Ovary (tissue), 9 donors: Measurements from ENCODE around the gene NEURL1B. TPM values are rescaled to one million over a fixed set of nuclear protein-coding genes. Genes with fewer than 3 reads are reported as not detected.

Experiments used
- DNase-seq, 5 donors: peaks; one replicate each; pipeline ENCODE4 v3.0.0-alpha.2; 2019 to 2020
- H3K27ac ChIP-seq, 2 donors: fragments of 200-600 bp; one replicate each; pipeline versions ENCODE4 v1.5.1 to v1.8.0; 2019 to 2022
- H3K27me3 ChIP-seq: fragments of 200-600 bp; one replicate; pipeline ENCODE4 v1.8.0; 2022
- H3K36me3 ChIP-seq: fragments of 200-600 bp; sonication (generic); one replicate; pipeline ENCODE4 v1.5.1; 2019
- H3K4me1 ChIP-seq: one replicate; pipeline ENCODE4 v1.8.1; 2013; ENCODE audit warnings: mild to moderate bottlenecking, moderate library complexity; ENCODE audit not compliant: insufficient read depth
- H3K4me3 ChIP-seq: fragments of 200-600 bp; sonication (generic); one replicate; pipeline ENCODE4 v1.5.1; 2017
- H3K9me3 ChIP-seq, 2 donors: fragments of 200-600 bp in 1 of 2; sonication (generic) in 1 of 2; one replicate each; pipeline versions ENCODE4 v1.5.1 to v1.8.1; 2013 to 2019; ENCODE audit warnings: mild to moderate bottlenecking in 1 of 2, moderate library complexity in 1 of 2
- CTCF ChIP-seq, 3 donors: fragments of 450-650 bp in 2 of 3; fragments of 200-600 bp in 1 of 3; IDR thresholded peaks; one replicate each; pipeline versions ENCODE4 v1.5.1 to v1.8.0; 2016 to 2022; ENCODE audit warnings: antibody characterized with exemption in 3 of 3, mild to moderate bottlenecking in 1 of 3
- EP300 ChIP-seq: sonication (generic); formaldehyde crosslinking; IDR thresholded peaks from one replicate; pipeline ENCODE4 v1.6.1; 2017; ENCODE audit warnings: antibody characterized with exemption
- POLR2A ChIP-seq: fragments of 450-650 bp; IDR thresholded peaks from one replicate; pipeline ENCODE4 v1.6.1; 2017; ENCODE audit warnings: antibody characterized with exemption, mild to moderate bottlenecking, moderate library complexity
- WGBS, 3 donors: extraction: QIAGEN DNeasy Blood & Tissue Kit in 1 of 3; methylation state at CpG; one replicate each; pipeline versions ENCODE4 v1.1.5 to v1.1.7; 2013 to 2017; 5-methylcytosine and 5-hydroxymethylcytosine counted together
- intact Hi-C, 4 donors: fragments of 100-400 bp; cut with DNase I; formaldehyde crosslinking; loops; one replicate each; pipeline versions ENCODE4 v1.11.0 to v1.15.1; 2022 to 2023
- polyA plus RNA-seq, 2 donors: library from polyadenylated mRNA; stranded (reverse); fragments of 200-250 nt in 1 of 2; fragments of 350-450 nt in 1 of 2; fragmentation: Illumina TruSeq in 1 of 2; extraction: RNeasy Lipid Tissue Mini Kit (QIAGEN cat#74804) in 1 of 2; gene quantifications; one replicate each; pipeline ENCODE4 v1.2.3, GENCODE V29; 2013 to 2014
- total RNA-seq, 7 donors: library from RNA; depleted of rRNA in 2 of 7; stranded (reverse); fragments of >200 nt in 2 of 7; fragmentation: NEBNext Ultra II Directional in 3 of 7; extraction: Animal tissue kit (Norgen Biotek cat#: 25700) in 3 of 7; gene quantifications; one replicate each; pipeline versions ENCODE4 v1.1.0 to v1.2.4, GENCODE V29; 2016 to 2023
- donor health status: DM: no; HTN: no; CAD: no; lungs with moderate emphysema.
- donor health status: DM: no; HTN: no; CAD: no.
- donor health status: Bipolar disorder and iron deficiency.
- donor health status: DM: yes; HTN: yes; CAD: no.
- donor health status: DM: no; HTN: no; CAD: no.
- donor health status: DM: yes; HTN: yes; CAD: no.

Gene NEURL1B
- total and polyA plus RNA-seq, 9 donors = 15.0 to 75.1 (median 36.3) TPM

- WGBS, 3 donors = 87 to 92% (median 90%) methylated on average over 16 of the region's 16 CpGs
- TF ChIP-seq EP300 (no peak), POLR2A (no peak), CTCF (IDR thresholded peaks at IDR 0.05) (no peak)
- no peak overlapping the region for H3K4me3 ChIP-seq
- no peaks in the 10 kb centered on the region for H3K9me3 ChIP-seq
- no peak overlapping the region for H3K27ac ChIP-seq
- intact Hi-C loops = no loop called here
- H3K27me3 ChIP-seq = no peaks in the 10 kb centered on the region
- peaks cover 10% of the 10 kb centered on the region for H3K4me1 ChIP-seq
- DNase-seq = no peak
- H3K36me3 ChIP-seq = no peaks in the 10 kb centered on the region
Observed at GRCh38 chr5:172730981-172731679, 90.1 kb downstream of the NEURL1B start.

DNA sequence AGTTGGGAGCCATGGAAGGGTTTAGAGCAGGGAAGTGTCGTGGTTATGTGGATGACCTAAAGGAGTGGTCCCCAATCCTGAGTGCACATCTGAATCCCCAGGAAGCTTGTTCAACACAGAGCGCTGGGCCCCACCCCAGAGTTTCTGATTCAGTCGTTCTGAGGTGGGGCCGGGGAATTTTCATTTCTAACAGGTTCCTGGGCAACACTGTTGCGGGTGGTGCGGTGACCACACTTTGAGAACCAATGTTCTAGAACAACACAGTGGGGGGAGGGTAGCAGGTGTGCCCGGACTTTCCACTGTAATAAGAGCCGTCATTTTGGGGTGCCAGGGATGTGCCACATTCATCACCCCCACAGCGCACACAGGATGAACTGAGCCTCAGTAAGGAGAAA, 90.6 kb downstream of the NEURL1B start:
- Histone ChIP-seq H3K27me3 (no peaks in the 10 kb centered on the region), H3K27ac (no peak overlapping the region), H3K36me3 (no peaks in the 10 kb centered on the region), H3K4me3 (no peak overlapping the region), H3K4me1 (peaks cover 10% of the 10 kb centered on the region), H3K9me3 (no peaks in the 10 kb centered on the region)
- intact Hi-C loops = no loop called here
- WGBS, 3 donors = 85 to 87% (median 87%) methylated on average over 8 to 9 of the region's 9 CpGs
- no peak for TF ChIP-seq EP300
- TF ChIP-seq POLR2A = no peak
- TF ChIP-seq CTCF (IDR thresholded peaks at IDR 0.05) = no peak
- DNase-seq = no peak

DNA sequence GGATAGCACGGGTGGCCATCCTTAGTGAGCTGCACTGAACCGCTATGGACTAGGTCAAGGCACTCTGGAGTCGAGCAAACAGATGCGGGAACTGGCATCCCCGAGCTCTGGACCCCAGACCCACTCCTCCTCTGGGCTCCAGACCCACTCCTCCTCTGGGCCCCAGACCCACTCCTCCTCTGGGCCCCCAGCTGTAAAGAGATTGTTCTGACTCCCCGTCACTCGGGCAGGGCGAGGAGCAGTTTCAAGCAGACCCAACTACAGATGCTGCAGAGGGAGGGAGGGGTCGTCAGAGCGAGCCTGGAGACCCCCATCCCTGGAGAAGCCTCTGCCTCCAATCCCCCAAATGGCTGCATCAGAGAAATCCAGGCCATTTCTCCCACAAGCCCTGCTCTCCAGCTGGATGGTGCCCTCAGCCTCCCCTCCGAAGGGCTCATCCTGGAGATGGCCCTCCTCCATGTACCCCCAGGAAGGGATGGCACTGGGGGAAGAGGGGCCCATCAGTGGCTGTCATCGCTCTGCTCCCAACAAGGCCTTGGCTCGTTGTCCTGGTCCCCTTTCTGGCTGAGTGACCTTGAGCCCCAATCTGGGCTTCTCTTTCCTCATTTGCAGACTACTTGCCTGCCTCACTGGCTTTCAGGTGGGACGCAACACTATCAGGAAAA, 91.3 kb downstream of the NEURL1B start:
- peaks cover 10% of the 10 kb centered on the region for H3K4me1 ChIP-seq
- no peaks in the 10 kb centered on the region for H3K9me3 ChIP-seq
- H3K27me3 ChIP-seq = no peaks in the 10 kb centered on the region
- peak in 1 of 5 donors; percentile 30 for DNase-seq
- intact Hi-C loops = no loop called here
- H3K27ac ChIP-seq = no peak overlapping the region
- 89 to 93% (median 91%) methylated on average over 14 of the region's 14 CpGs for whole genome bisulfite sequencing, 3 donors
- H3K4me3 ChIP-seq = no peak overlapping the region
- TF ChIP-seq CTCF (IDR thresholded peaks at IDR 0.05) (no peak), POLR2A (no peak), EP300 (no peak)
- H3K36me3 ChIP-seq = no peaks in the 10 kb centered on the region

- 26 to 30% (median 26%) methylated on average over 17 of the region's 17 CpGs for WGBS, 3 donors
- Histone ChIP-seq H3K36me3 (no peaks in the 10 kb centered on the region), H3K4me3 (no peak overlapping the region), H3K4me1 (peaks cover 10% of the 10 kb centered on the region), H3K27me3 (no peaks in the 10 kb centered on the region), H3K9me3 (no peaks in the 10 kb centered on the region), H3K27ac (peak overlapping the region; percentile 21 to 81)
- DNase-seq = peak; percentile 68 to 87 (median 74)
- intact Hi-C loops = no loop called here
- TF ChIP-seq EP300 (peak; percentile 57), POLR2A (no peak), CTCF (IDR thresholded peaks at IDR 0.05) (peak in 1 of 3 donors; percentile 23)
Observed at GRCh38 chr5:172733131-172733973, 92.3 kb downstream of the NEURL1B start.
